HepG2 (cell line): ENCODE results near the gene SLC4A2. TPM values are rescaled to one million over a fixed set of nuclear protein-coding genes. Genes with fewer than 3 reads are reported as not detected.

Source experiments
- ARID2 ChIP-seq: sonication (generic); formaldehyde crosslinking; IDR thresholded peaks from 2 replicates; pipeline ENCODE4 v1.8.1; 2022; ENCODE audit warnings: mild to moderate bottlenecking, missing genetic modification reagents, borderline replicate concordance
- ISL2 ChIP-seq: sonication (generic); formaldehyde crosslinking; IDR thresholded peaks from 2 replicates; pipeline ENCODE4 v1.5.0; 2020; ENCODE audit warnings: missing genetic modification reagents
- KAT7 ChIP-seq: IDR thresholded peaks from 2 replicates; pipeline ENCODE4 v1.6.1; 2018; ENCODE audit warnings: borderline replicate concordance, missing compliant biosample characterization
- PCBP1 ChIP-seq: fragments of 200-400 bp; formaldehyde crosslinking; IDR thresholded peaks from 2 replicates; pipeline ENCODE4 v1.6.1; 2017; ENCODE audit warnings: mild to moderate bottlenecking, low read depth, low read length, borderline replicate concordance
- RBFOX2 ChIP-seq: fragments of 200-400 bp; formaldehyde crosslinking; IDR thresholded peaks from 2 replicates; pipeline ENCODE4 v1.6.1; 2017; ENCODE audit warnings: low read depth, mild to moderate bottlenecking, low read length
- SALL2 ChIP-seq: sonication (generic); formaldehyde crosslinking; IDR thresholded peaks from 2 replicates; pipeline ENCODE4 v1.8.1; 2023; ENCODE audit warnings: mild to moderate bottlenecking, missing genetic modification reagents, inconsistent platforms
- SOX5 ChIP-seq: IDR thresholded peaks from 2 replicates; pipeline ENCODE4 v1.6.1; 2016; ENCODE audit warnings: borderline replicate concordance
- UBTF ChIP-seq: sonication (generic); formaldehyde crosslinking; IDR thresholded peaks from 2 replicates; pipeline ENCODE4 v1.4.0; 2020; ENCODE audit warnings: mild to moderate bottlenecking, missing genetic modification reagents
- YY1 ChIP-seq: IDR thresholded peaks from 2 replicates; pipeline ENCODE4 v1.6.1; 2011; ENCODE audit warnings: low read length, low read depth, moderate library complexity, mild to moderate bottlenecking; ENCODE audit not compliant: insufficient read depth, insufficient replicate concordance
- ZBTB43 ChIP-seq: sonication (generic); formaldehyde crosslinking; conservative IDR thresholded peaks from 2 replicates; pipeline ENCODE4 v1.4.0; 2020; ENCODE audit warnings: missing genetic modification reagents
- ZFP36L1 ChIP-seq: sonication (generic); formaldehyde crosslinking; IDR thresholded peaks from 2 replicates; pipeline ENCODE4 v1.8.0; 2022; ENCODE audit warnings: mild to moderate bottlenecking, missing genetic modification reagents, moderate library complexity
- ZNF136 ChIP-seq: sonication (generic); formaldehyde crosslinking; IDR thresholded peaks from 2 replicates; pipeline ENCODE4 v1.8.1; 2022; ENCODE audit warnings: low read depth, mild to moderate bottlenecking, moderate library complexity, missing genetic modification reagents
- ZNF318 ChIP-seq: sonication (generic); formaldehyde crosslinking; IDR thresholded peaks from 2 replicates; pipeline ENCODE4 v1.4.0; 2020; ENCODE audit warnings: mild to moderate bottlenecking, missing genetic modification reagents
- polyA plus RNA-seq, 8 experiments: library from polyadenylated mRNA; depleted of rRNA in 3 of 8; stranded (reverse) in 7 of 8; unstranded in 1 of 8; fragments of >200 nt; fragmentation: Illumina TruSeq in 4 of 8; extraction: Trizol in 4 of 8; gene quantifications; 2 replicates each; pipeline versions ENCODE4 v1.2.1 to v1.2.3, GENCODE V29; 2011 to 2016; ENCODE audit warnings: low read depth in 4 of 8, missing spikeins in 1 of 8, mixed read lengths in 1 of 8; ENCODE audit not compliant: insufficient read depth in 1 of 8
- total RNA-seq, 5 experiments: library from RNA; depleted of rRNA; stranded (reverse); fragments of >200 nt; fragmentation: Illumina TruSeq; extraction: Trizol; gene quantifications; 2 replicates each; pipeline ENCODE4 v1.2.3, GENCODE V29; 2016; ENCODE audit warnings: low read depth in 1 of 5

SLC4A2 gene
- total and polyA plus RNA-seq, 2 of the 13 experiments (the other 11 are each of a cell fraction or from before 2014, with no cell fraction given): 51.9 to 73.4 TPM

- 0 out of 2 replicates have a peak, but pooled peaks have one; percentile 24 for TF ChIP-seq ZBTB43 (CRISPR knock-in tag)
- TF ChIP-seq ZNF136 (CRISPR knock-in tag): 0 out of 2 replicates have a peak, but pooled peaks have one; percentile 59
- TF ChIP-seq SALL2 (CRISPR knock-in tag): no peak
- TF ChIP-seq ZFP36L1 (CRISPR knock-in tag): no peak
- TF ChIP-seq UBTF (CRISPR knock-in tag): peak; percentile 83
- 0 out of 2 replicates have a peak, but pooled peaks have one; percentile 23 for TF ChIP-seq ZNF318 (CRISPR knock-in tag)
- TF ChIP-seq ISL2 (CRISPR knock-in tag): 0 out of 2 replicates have a peak, but pooled peaks have one; percentile 22
- no peak for TF ChIP-seq PCBP1
- TF ChIP-seq YY1: peak; percentile 41
- TF ChIP-seq ARID2: peak; percentile 79; the same call in 1 of the 2 replicates
- TF ChIP-seq RBFOX2: peak; percentile 86
- TF ChIP-seq SOX5 (CRISPR knock-in tag): peak; percentile 27; the same call in 1 of the 2 replicates
- peak; percentile 55; the same call in 1 of the 2 replicates for TF ChIP-seq KAT7 (CRISPR knock-in tag)
These were observed 26.6 kb downstream of the SLC4A2 start, which contains the start of gene AGAP3 (continued) for GRCh38 chr7:151085691-151086620.
